Lung (tissue), 12 donors: ENCODE data around the gene SWI5. TPM values are rescaled to one million over a fixed set of nuclear protein-coding genes. Genes with fewer than 3 reads are reported as not detected.

Experiments used
- ATAC-seq: fragments of 200-7000 bp; cut with Tn5 transposase; one replicate; pipeline ENCODE4 v1.9.1; 2020; ENCODE audit warnings: moderate number of reproducible peaks; ENCODE audit not compliant: insufficient read depth, low FRiP score
- DNase-seq, 3 donors: peaks; one replicate each; pipeline ENCODE4 v3.0.0-alpha.2; 2013 to 2017
- H3K27ac ChIP-seq, 2 donors: one replicate each; pipeline ENCODE4 v1.5.1; 2013; ENCODE audit warnings: mild to moderate bottlenecking in 2 of 2, moderate library complexity in 2 of 2, control low read depth in 1 of 2, inconsistent platforms in 1 of 2, low read depth in 1 of 2, low read length in 1 of 2
- H3K27me3 ChIP-seq, 3 donors: one replicate each; pipeline ENCODE4 v1.5.1; 2013; ENCODE audit warnings: low read length in 2 of 3; ENCODE audit not compliant: control insufficient read depth in 3 of 3, insufficient read depth in 3 of 3
- H3K36me3 ChIP-seq, 4 donors: one replicate each; pipeline ENCODE4 v1.5.1; 2013; ENCODE audit warnings: low read length in 4 of 4, mild to moderate bottlenecking in 1 of 4, moderate library complexity in 1 of 4; ENCODE audit not compliant: control insufficient read depth in 4 of 4, insufficient read depth in 4 of 4
- H3K4me1 ChIP-seq, 5 donors: one replicate each; pipeline ENCODE4 v1.5.1; 2013; ENCODE audit warnings: low read length in 5 of 5, mild to moderate bottlenecking in 2 of 5, moderate library complexity in 1 of 5; ENCODE audit not compliant: control insufficient read depth in 5 of 5, insufficient read depth in 5 of 5
- H3K4me3 ChIP-seq: one replicate; pipeline ENCODE4 v1.5.1; 2013; ENCODE audit warnings: mild to moderate bottlenecking, control low read depth, moderate library complexity
- H3K9ac ChIP-seq, 2 donors: one replicate each; pipeline ENCODE4 v1.5.1; 2013; ENCODE audit warnings: low read length in 2 of 2, control low read depth in 1 of 2; ENCODE audit not compliant: insufficient read depth in 1 of 2
- H3K9me3 ChIP-seq, 4 donors: one replicate each; pipeline ENCODE4 v1.5.1; 2013; ENCODE audit warnings: low read length in 3 of 4, mild to moderate bottlenecking in 1 of 4, moderate library complexity in 1 of 4; ENCODE audit not compliant: control insufficient read depth in 4 of 4, insufficient read depth in 3 of 4
- CTCF ChIP-seq: IDR thresholded peaks from 2 replicates; pipeline ENCODE4 v1.5.1; 2012; ENCODE audit warnings: mild to moderate bottlenecking; ENCODE audit errors: control extremely low read depth, extremely low read depth
- WGBS, 2 donors: extraction: QIAGEN DNeasy Blood & Tissue Kit; methylation state at CpG; one replicate each; pipeline ENCODE4 v1.1.7; 2013; 5-methylcytosine and 5-hydroxymethylcytosine counted together
- polyA plus RNA-seq, 2 donors: library from polyadenylated mRNA; stranded (reverse); fragments of 200-250 nt; gene quantifications; one replicate each; pipeline ENCODE4 v1.2.1, GENCODE V29; 2013
- total RNA-seq, 2 donors: library from RNA; depleted of rRNA in 1 of 2; stranded (reverse); fragments of >200 nt in 1 of 2; gene quantifications; one replicate each; pipeline ENCODE4 v1.2.1, GENCODE V29; 2014 to 2021
- donor health status: control.
- donor health status: control.
- donor health status: Bipolar disorder and iron deficiency.
- donor health status: healthy.
- donor health status: DM: yes; HTN: yes; CAD: no.

Gene SWI5
- total and polyA plus RNA-seq, 4 donors: 19.6 to 28.4 (median 23.2) TPM

- H3K9ac ChIP-seq: peak overlapping the region in 1 of 2 donors; percentile 40
- 47 to 54% methylated on average over 2 of the region's 2 CpGs for WGBS, 2 donors
- no peaks in the 10 kb centered on the region for H3K27me3 ChIP-seq
- H3K4me1 ChIP-seq: peaks cover 0 to 46% (median 12%) of the 10 kb centered on the region in 5 donors
- no peak overlapping the region for H3K4me3 ChIP-seq
- DNase-seq (peak in 2 of 3 donors; percentile 29 to 61), ATAC-seq (no peak)
- H3K9me3 ChIP-seq: no peaks in the 10 kb centered on the region
- TF ChIP-seq CTCF: no peak
- peak overlapping the region in 1 of 2 donors; percentile 44 for H3K27ac ChIP-seq
- H3K36me3 ChIP-seq: peaks cover 0 to 5% (median 2%) of the 10 kb centered on the region in 4 donors
Measured at GRCh38 chr9:128246471-128246870, 29.6 kb upstream of the SWI5 start.

GRCh38 chr9:128247226-128247803 is 28.8 kb upstream of the SWI5 start:
- WGBS, 2 donors: 90 to 91% methylated on average over 5 of the region's 5 CpGs
- ATAC-seq (no peak), DNase-seq (no peak)
- Histone ChIP-seq H3K36me3 (peaks cover 0 to 11% (median 2%) of the 10 kb centered on the region in 4 donors), H3K9ac (no peak overlapping the region), H3K9me3 (no peaks in the 10 kb centered on the region), H3K4me3 (no peak overlapping the region), H3K4me1 (peaks cover 0 to 42% (median 12%) of the 10 kb centered on the region in 5 donors), H3K27me3 (no peaks in the 10 kb centered on the region), H3K27ac (no peak overlapping the region)
- no peak for TF ChIP-seq CTCF

DNA sequence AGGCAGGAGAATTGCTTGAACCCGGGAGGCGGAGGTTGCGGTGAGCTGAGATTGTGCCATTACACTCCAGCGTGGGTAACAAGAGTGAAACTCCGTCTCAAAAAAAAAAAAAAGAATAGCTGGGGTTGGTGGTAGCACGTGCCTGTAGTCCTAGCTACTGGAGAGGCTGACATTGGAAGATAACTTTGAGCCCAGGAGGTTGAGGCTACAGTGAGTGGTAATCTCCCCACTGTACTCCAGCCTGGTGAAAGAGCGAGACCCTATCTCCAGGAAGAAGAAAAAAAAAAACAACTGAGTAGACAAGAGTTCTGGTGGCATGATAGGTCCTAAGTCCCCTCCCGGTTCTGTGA is 26.5 kb upstream of the SWI5 start:
- Histone ChIP-seq H3K27ac (no peak overlapping the region), H3K4me3 (no peak overlapping the region)
- no peak for ATAC-seq

More for the DNA sequence above, 26.5 kb upstream of the SWI5 start:
- Histone ChIP-seq H3K36me3 (peaks cover 0 to 11% (median 2%) of the 10 kb centered on the region in 4 donors), H3K4me1 (peaks cover 0 to 20% (median 10%) of the 10 kb centered on the region in 5 donors), H3K9me3 (no peaks in the 10 kb centered on the region), H3K9ac (no peak overlapping the region), H3K27me3 (no peaks in the 10 kb centered on the region)
- WGBS, 2 donors: 76 to 82% methylated on average over 8 of the region's 8 CpGs
- no peak for TF ChIP-seq CTCF
- DNase-seq: no peak
